Stimulated activated CD8-positive, alpha-beta memory T cell treated with anti-CD3 and anti-CD28 coated beads, Interleukin-2, amount 100 ng/mL, for 1 hour (primary cell): ENCODE data around the gene DNPH1.

Experiments
- DNase-seq, 2 donors: peaks; one replicate each; pipeline ENCODE4 v3.0.0-alpha.2; 2020; ENCODE audit warnings: low read depth in 2 of 2

DNPH1 gene

DNA sequence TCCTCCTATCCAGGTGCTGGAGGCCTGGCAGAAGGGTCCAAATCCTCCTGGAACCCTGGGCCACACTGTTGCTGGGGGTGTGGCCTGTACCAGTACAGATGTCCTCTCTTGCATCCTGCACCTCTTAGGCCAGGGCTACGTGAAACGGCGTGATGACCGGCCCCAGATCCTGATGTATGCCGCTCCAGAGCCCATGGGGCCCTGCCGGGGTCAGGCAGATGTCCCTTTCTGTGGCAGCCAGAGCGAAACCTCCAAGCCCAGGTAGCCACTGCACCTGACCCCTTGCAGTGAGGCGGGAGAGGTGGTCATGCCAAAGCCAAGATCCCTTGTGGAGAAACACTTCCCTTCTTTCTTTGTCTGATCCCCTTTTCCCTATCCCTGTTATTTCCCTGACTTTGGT, 14.2 kb downstream of the DNPH1 start:
- DNase-seq = no peak

GRCh38 chr6:43213431-43213830, 15.8 kb downstream of the DNPH1 start:
- DNase-seq = no peak

GRCh38 chr6:43211955-43212354, 17.3 kb downstream of the DNPH1 start:
- no peak for DNase-seq

DNA sequence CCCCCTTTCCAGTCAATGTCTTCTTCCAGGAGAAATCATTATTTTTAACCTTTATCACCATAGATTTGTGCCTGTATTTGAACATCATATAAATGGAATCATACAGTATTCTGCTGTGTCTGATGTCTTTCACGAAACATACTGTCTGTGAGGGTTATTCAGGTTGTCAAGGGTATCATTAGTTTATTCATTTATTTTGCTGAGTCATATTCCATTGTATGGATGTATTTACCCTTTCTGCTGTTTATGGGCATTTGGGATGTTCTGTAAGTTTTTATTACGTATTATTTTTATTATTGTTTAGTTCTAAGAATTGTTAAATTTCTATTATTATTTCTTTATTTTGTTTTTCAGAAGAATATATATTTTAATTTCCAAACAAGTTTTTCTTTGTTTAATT, 22.0 kb downstream of the DNPH1 start:
- DNase-seq = no peak

DNA sequence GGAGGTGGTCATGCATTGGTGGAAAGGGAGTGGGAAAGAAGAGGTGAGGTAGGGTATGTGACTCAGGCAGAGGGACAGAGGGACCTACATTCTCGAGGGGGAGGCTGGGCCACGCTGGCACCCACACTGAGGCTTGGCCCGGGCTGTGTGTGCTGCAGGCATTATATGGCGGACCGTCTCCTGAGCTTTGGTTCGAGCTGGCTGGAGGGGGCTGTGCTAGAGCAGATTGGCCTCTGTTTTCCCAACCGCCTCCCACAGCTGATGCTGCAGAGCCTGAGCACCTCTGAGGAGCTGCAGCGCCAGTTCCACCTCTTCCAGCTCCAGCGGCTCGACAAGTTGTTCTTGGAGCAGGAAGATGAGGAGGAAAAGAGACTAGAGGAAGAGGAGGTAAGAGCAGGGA, 23.4 kb downstream of the DNPH1 start:
- no peak for DNase-seq

DNA sequence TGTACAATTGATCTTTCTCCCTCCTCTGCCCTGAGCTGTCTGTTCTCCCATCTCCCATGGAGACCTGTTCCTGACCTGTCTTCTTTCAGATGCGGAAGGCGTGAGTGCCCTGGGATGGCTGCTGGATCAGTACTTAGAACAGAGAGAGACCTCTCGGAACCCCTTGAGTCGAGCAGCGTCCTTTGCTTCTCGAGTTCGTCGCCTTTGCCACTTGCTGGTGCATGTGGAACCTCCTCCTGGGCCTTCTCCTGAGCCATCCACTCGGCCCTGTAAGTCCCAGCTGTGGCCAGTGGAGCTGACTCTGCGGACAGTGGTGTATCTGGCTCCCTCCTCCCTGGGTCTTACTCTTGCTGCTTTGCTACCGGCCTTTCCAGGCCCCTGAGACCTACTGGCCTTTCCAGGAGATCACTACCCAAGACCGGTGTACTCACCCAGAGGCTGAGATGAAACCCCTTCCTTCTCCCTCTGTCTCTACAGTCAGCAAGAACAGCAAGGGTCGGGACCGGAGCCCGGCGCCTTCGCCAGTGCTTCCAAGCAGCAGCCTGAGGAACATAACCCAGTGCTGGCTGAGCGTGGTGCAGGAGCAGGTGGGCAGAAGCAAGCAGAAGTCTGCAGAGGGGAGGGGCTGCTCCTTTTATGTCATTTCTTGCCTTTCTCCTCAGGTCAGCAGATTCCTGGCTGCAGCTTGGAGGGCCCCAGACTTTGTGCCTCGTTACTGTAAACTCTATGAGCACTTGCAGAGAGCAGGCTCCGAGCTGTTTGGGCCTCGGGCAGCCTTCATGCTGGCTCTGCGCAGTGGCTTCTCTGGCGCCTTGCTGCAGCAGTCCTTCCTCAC, 24.8 kb downstream of the DNPH1 start:
- no peak for DNase-seq

GRCh38 chr6:43203718-43204095, 25.6 kb downstream of the DNPH1 start:
- no peak for DNase-seq

GRCh38 chr6:43203029-43203717, 26.1 kb downstream of the DNPH1 start:
- DNase-seq = no peak

DNA sequence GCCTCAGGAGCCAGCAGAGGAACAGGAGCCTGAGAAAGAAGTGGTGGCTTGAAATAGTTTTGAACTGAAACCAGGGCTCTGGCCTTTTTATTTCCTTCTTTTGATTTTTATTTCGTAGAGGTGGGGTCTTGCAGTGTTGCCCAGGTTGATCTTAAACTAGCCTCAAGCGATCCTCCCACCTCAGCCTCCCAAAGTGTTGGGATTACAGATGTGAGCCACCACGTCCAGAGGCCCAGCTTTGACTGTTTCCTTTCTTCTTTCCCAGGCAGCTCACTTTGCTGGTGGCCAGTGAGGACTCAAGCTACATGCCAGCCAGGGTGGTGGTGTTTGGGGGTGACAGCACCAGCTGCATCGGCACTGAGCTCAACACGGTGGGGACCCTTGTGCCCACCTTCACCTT, 26.8 kb downstream of the DNPH1 start:
- DNase-seq = no peak

- no peak for DNase-seq
Measured at GRCh38 chr6:43200541-43200940, 28.7 kb downstream of the DNPH1 start.

- DNase-seq = no peak
Measured at GRCh38 chr6:43199912-43200311, 29.4 kb downstream of the DNPH1 start.

- no peak for DNase-seq
Measured at GRCh38 chr6:43196337-43196736, 32.9 kb downstream of the DNPH1 start.

DNA sequence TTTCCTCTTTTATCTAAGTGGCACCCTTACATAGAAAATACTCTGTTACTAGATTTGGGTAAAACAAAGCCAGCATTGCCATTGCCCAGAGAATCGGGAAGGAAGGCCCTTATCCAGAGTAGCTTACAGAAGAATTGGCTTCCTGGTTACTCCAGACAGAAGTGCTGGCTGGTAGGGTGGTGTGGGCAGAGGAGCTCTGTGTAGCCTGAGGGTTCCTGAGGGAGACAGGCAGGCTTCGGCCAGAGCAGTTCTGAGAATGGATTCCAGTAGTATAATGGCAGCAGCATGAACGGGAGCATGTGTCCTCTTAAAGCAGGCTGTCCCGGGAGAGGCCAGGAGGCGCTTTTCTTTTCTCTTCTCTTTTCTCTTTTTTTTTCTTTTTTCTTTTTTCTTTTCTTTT, 35.4 kb downstream of the DNPH1 start:
- no peak for DNase-seq

- DNase-seq = no peak
Measured at GRCh38 chr6:43192911-43193310, 36.4 kb downstream of the DNPH1 start.

GRCh38 chr6:43189776-43190304, 39.4 kb downstream of the DNPH1 start:
- DNase-seq = no peak

GRCh38 chr6:43188426-43188825, 40.9 kb downstream of the DNPH1 start:
- no peak for DNase-seq

- DNase-seq = no peak
Measured at GRCh38 chr6:43187821-43188220, 41.5 kb downstream of the DNPH1 start.

DNA sequence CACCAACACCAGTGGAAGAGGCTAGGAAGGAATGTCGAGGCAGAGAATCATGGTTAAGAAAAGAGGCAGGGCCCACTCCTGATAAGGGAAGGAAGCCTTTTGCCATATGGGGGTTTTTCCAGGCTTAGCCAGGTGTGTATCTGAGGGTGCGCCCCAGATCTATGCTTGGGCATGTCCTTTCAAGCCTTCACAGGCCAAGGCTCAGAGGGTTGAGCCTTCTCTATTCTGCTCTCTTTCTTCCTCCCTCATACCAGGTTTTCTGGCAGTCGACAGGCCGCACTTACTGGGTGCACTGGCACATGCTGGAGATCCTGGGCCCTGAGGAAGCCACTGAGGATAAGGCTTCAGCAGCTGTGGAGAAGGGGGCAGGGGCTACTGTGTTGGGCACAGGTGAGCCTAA, 42.6 kb downstream of the DNPH1 start:
- no peak for DNase-seq

GRCh38 chr6:43186019-43186418, 43.3 kb downstream of the DNPH1 start:
- DNase-seq = no peak

DNA sequence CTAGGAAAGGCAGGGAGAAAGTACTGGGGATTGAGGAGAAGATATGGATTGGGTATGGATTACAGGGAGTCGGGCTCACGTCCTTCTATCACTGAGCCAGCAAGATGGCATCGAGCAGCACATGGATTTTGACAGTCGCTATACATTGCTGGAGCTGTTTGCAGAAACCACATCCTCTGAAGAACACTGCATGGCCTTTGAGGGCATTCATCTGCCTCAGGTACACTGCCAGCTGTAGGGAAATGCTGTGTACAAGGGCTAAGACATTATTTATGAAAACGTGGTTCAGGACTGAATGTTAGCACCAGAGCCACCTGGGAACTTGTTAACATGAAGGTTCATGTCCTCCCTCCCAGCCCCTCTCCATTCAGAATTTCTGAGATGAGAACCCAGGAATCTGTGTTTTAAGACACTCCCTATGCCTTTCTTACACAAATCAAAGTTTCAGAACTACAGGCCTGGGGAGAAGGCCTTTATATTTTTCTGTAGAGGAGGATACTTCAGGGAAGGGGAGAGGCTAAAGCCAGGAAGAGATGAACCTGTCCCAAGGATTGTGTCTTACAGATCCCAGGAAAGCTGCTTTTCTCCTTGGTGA, 43.8 kb downstream of the DNPH1 start:
- no peak for DNase-seq

DNA sequence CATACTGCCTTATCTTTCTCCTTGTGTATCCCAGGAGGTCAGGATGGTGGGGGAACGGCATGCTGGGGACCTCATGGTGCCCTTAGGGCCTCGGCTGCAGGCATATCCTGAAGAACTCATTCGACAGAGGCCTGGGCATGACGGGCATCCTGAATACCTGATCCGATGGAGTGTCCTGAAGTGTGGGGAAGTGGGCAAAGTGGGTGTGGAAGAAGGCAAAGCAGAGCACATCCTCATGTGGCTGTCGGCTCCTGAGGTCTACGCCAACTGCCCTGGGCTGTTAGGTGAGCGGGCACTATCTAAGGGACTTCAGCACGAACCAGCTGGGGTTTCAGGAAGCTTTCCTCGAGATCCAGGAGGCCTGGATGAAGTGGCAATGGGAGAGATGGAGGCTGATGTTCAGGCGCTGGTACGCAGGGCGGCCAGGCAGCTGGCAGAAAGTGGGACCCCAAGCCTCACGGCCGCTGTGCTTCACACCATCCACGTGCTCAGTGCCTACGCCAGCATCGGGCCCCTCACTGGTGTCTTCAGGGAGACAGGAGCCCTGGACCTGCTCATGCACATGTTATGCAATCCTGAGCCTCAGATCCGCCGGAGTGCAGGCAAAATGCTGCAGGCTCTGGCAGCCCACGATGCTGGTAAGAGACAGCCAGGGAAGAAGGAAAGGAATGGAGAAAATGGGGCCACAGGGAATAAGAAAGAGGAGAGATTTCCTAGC, 44.9 kb downstream of the DNPH1 start:
- no peak for DNase-seq

GRCh38 chr6:43183441-43183840, 45.8 kb downstream of the DNPH1 start:
- no peak for DNase-seq
